ENCODE data around the gene CD5L.

- no peak for TF ChIP-seq CTCF (IDR thresholded peaks at IDR 0.05; ENCODE audit: borderline replicate concordance, extremely low read depth, low read length, poor library complexity, severe bottlenecking)
- no peak for TF ChIP-seq EZH2 (IDR thresholded peaks at IDR 0.05; ENCODE audit: borderline replicate concordance, low read depth, low read length, severe bottlenecking)
Observed at GRCh38 chr1:157849229-157849875, 7.7 kb upstream of the CD5L start.

Data from DND-41 (cell line).